ENCODE results near the gene KIAA1755. TPM values are rescaled to one million over a fixed set of nuclear protein-coding genes. Genes with fewer than 3 reads are reported as not detected.

KIAA1755 gene
- total RNA-seq, 4 donors from 2014 or later = 1.1 to 3.6 (median 2.1) TPM

GRCh38 chr20:38297916-38298674, 37.6 kb upstream of the KIAA1755 start:
- TF ChIP-seq, protein P1, sequence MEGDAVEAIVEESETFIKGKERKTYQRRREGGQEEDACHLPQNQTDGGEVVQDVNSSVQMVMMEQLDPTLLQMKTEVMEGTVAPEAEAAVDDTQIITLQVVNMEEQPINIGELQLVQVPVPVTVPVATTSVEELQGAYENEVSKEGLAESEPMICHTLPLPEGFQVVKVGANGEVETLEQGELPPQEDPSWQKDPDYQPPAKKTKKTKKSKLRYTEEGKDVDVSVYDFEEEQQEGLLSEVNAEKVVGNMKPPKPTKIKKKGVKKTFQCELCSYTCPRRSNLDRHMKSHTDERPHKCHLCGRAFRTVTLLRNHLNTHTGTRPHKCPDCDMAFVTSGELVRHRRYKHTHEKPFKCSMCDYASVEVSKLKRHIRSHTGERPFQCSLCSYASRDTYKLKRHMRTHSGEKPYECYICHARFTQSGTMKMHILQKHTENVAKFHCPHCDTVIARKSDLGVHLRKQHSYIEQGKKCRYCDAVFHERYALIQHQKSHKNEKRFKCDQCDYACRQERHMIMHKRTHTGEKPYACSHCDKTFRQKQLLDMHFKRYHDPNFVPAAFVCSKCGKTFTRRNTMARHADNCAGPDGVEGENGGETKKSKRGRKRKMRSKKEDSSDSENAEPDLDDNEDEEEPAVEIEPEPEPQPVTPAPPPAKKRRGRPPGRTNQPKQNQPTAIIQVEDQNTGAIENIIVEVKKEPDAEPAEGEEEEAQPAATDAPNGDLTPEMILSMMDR (IDR thresholded peaks at IDR 0.05; ENCODE audit: low read depth) = no peak

- TF ChIP-seq, protein P1 (IDR thresholded peaks at IDR 0.05; ENCODE audit: low read depth) = no peak
Observed at GRCh38 chr20:38296433-38296832, 35.9 kb upstream of the KIAA1755 start.

GRCh38 chr20:38295811-38296210, 35.3 kb upstream of the KIAA1755 start:
- TF ChIP-seq, protein P1 (IDR thresholded peaks at IDR 0.05; ENCODE audit: low read depth) = no peak

DNA sequence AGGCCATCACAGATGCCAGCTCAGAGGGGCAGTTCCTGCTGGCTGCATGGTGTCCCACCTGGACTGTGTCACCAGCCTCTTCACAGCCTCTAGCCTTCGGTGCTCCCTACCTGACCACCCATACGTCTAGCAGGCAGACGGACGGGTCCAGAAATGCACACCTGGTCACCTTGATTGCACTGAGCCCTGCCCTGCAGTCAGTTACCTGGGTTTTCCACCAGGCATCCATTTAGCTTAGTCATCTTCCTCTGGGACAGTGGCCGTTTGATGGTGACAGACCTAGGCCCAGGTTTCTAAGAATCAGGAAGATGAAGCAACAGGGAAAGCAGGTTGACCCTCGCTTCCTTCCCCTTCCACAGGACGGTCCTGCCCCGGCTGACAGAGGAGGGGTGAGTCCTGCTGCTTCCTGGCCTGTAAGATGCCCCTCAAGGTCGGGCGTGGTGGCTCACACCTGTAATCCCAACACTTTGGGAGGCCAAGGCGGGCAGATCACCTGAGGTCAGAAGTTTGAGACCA, 33.6 kb upstream of the KIAA1755 start:
- TF ChIP-seq, protein P1 (IDR thresholded peaks at IDR 0.05; ENCODE audit: low read depth) = no peak

- TF ChIP-seq, protein P1 (IDR thresholded peaks at IDR 0.05; ENCODE audit: low read depth) = no peak
Observed at GRCh38 chr20:38293491-38294065, 33.0 kb upstream of the KIAA1755 start.

DNA sequence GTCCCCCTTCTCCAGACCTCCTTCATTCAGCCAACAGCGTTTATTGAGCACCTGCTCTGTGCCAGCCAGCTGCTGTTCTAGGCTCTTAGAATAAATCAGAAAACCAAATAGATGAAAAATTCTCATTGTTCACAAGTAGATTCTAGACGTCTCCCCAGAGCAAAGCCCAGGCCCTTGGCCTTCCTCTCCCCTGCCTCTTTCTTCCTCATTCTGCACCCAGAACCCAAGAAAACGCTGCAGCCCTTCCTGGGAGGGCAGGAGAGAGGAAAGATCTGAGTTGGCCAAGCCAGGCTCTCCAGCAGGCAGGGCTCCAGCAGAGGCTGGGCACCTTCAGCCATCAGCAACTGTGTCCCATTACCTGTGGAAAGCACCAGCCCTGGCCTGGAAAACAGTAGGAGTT, 31.4 kb upstream of the KIAA1755 start:
- TF ChIP-seq, protein P1 (IDR thresholded peaks at IDR 0.05; ENCODE audit: low read depth) = no peak
